WERI-Rb-1 (cell line): ENCODE measurements around the gene SHH.

Experiments
- DNase-seq: peaks from one replicate; pipeline ENCODE4 v3.0.0-alpha.2; 2020
- H3K27ac ChIP-seq: fragments of 250-450 bp; sonication (Bioruptor Pico); 2 replicates; pipeline ENCODE4 v1.5.1; 2020; ENCODE audit warnings: mild to moderate bottlenecking, moderate library complexity
- H3K27me3 ChIP-seq: fragments of 250-450 bp; sonication (Bioruptor Pico); 2 replicates; pipeline ENCODE4 v1.5.1; 2021; ENCODE audit warnings: mild to moderate bottlenecking, low read depth, moderate library complexity; ENCODE audit not compliant: insufficient read depth, severe bottlenecking
- H3K36me3 ChIP-seq: fragments of 250-450 bp; sonication (Bioruptor Pico); 2 replicates; pipeline ENCODE4 v1.5.1; 2020; ENCODE audit warnings: mild to moderate bottlenecking, moderate library complexity
- H3K4me3 ChIP-seq: 2 replicates; pipeline ENCODE4 v1.5.1; 2011; ENCODE audit warnings: low read depth, mild to moderate bottlenecking, control low read depth, low read length
- H3K9me3 ChIP-seq: fragments of 250-450 bp; sonication (Bioruptor Pico); 2 replicates; pipeline ENCODE4 v1.5.1; 2021; ENCODE audit warnings: mild to moderate bottlenecking, moderate library complexity; ENCODE audit not compliant: severe bottlenecking
- TF ChIP-seq, protein P1 (sequence below): IDR thresholded peaks from 2 replicates; pipeline ENCODE4 v1.5.1; 2011; ENCODE audit warnings: low read depth, mild to moderate bottlenecking, control low read depth, inconsistent platforms, low read length

SHH gene

DNA sequence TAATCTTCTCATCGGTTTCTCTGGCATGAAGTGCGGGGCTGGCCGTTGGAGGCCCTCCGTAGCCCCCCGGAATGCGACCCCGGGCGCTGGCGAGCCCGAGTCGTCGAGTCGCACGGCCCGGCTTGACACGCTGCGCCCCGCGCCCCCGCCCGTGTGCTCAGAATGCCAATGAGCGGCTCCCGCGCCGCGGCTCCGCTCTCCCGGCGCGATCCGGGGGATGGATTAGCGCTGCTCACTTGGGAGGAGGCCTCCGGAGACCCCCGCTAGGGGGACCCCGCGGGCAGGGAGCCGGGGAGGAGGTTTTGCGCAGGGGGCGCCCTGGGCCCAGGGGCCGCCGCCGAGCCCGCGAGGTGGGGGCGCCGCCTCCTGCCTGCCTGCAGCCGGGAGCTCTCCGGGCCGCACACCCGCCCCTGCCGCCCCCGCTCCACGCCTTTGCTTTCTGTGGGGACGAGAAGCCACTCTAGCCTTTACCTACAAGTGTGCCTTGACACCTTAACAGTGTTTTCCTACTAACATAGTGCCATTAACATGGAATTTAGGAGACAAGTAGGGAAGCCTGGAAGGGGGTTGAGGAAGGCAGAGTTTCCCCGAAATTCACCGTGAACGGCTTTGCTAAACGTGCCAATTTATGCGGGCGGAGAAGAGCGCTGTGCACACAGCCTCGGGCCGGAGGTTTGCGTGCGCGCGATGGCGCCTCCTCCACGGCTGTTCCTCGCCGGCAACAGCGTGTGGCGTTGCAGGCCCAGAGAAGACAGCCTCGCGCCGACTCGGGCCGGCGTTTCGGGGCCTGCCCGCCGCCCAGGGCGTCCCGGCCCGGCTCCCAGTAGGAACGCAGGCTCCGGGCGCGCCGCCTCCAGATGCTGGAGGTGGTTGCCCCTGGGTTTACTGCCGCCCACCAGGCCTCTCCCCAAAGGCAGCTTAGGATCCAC, 7.1 kb downstream of the SHH start:
- Histone ChIP-seq H3K27me3 (peaks cover 90% of the 10 kb centered on the region), H3K36me3 (no peaks in the 10 kb centered on the region), H3K9me3 (no peaks in the 10 kb centered on the region), H3K27ac (no peak overlapping the region), H3K4me3 (peak overlapping the region; percentile 25)
- peak; percentile 80 for DNase-seq
- TF ChIP-seq, protein P1, sequence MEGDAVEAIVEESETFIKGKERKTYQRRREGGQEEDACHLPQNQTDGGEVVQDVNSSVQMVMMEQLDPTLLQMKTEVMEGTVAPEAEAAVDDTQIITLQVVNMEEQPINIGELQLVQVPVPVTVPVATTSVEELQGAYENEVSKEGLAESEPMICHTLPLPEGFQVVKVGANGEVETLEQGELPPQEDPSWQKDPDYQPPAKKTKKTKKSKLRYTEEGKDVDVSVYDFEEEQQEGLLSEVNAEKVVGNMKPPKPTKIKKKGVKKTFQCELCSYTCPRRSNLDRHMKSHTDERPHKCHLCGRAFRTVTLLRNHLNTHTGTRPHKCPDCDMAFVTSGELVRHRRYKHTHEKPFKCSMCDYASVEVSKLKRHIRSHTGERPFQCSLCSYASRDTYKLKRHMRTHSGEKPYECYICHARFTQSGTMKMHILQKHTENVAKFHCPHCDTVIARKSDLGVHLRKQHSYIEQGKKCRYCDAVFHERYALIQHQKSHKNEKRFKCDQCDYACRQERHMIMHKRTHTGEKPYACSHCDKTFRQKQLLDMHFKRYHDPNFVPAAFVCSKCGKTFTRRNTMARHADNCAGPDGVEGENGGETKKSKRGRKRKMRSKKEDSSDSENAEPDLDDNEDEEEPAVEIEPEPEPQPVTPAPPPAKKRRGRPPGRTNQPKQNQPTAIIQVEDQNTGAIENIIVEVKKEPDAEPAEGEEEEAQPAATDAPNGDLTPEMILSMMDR = peak; percentile 68

DNA sequence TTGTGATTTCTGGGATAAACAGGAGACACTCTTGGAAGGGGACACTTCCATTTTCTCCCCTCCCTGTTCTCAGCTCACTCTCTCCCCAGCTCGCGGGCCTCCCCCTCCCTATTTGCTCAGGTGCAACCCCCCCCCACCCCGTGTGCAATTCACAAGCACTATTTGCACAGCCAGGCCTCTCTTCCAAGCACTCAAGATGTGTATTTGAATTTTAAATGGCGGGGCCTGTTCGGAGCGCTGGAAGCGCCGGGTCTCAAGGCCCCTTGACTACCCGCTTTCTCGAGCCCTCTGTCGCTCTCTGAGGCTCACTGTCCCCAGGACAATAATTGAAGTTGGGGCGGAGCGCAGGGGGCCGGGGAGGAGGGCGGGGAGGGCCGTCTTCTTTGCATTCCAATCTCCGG, 7.8 kb downstream of the SHH start:
- H3K4me3 ChIP-seq = peak overlapping the region; percentile 12; the same call in 1 of the 2 replicates
- H3K27me3 ChIP-seq = peaks cover 92% of the 10 kb centered on the region
- no peak overlapping the region for H3K27ac ChIP-seq
- no peaks in the 10 kb centered on the region for H3K9me3 ChIP-seq
- TF ChIP-seq, protein P1 = no peak
- no peak for DNase-seq
- no peaks in the 10 kb centered on the region for H3K36me3 ChIP-seq

DNA sequence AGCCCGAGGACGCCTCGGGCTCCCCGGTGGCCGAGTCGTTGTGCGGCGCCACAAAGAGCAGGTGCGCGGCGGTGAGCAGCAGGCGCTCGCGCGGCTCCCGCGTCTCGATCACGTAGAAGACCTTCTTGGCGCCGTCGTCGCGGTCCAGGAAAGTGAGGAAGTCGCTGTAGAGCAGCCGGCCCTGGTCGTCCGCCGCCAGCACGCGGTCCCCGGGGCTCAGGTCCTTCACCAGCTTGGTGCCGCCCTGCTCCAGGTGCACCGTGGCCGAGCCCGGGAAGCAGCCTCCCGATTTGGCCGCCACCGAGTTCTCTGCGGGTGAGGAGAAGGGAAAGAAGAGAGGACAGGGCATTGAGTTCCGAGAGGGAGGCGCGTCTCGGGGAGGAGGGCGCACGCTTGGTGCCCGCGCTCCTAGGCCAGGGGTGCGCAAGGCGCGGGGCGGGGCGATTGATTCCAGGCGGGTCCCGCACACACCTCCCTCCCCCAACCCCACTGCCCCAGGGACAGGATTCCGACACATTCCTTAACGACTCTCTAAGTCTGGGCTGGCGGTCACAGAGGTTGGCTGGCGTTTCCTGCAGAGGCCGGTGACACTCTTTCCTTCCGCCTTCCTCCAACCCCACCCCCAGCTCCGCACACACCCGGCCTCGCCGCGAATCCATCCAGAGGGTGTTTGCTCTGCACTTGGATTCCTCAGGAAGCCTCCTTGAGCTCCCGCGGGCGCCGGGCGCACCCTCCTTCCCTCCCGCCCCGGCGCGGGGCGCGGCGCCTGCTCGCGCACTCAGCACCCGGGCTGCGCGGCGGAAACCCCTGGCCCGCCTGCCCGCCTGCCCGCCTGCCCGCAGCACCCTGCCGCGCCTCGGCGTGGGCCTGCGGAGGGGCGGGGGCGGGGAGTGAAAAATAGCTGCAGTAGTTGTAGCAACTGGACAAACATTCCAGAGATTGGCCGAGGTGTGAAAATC, 8.6 kb downstream of the SHH start:
- peaks cover 92% of the 10 kb centered on the region for H3K27me3 ChIP-seq
- H3K36me3 ChIP-seq = no peaks in the 10 kb centered on the region
- DNase-seq = no peak
- no peak overlapping the region for H3K27ac ChIP-seq
- no peaks in the 10 kb centered on the region for H3K9me3 ChIP-seq
- TF ChIP-seq, protein P1 = no peak
- peak overlapping the region; percentile 37 for H3K4me3 ChIP-seq

DNA sequence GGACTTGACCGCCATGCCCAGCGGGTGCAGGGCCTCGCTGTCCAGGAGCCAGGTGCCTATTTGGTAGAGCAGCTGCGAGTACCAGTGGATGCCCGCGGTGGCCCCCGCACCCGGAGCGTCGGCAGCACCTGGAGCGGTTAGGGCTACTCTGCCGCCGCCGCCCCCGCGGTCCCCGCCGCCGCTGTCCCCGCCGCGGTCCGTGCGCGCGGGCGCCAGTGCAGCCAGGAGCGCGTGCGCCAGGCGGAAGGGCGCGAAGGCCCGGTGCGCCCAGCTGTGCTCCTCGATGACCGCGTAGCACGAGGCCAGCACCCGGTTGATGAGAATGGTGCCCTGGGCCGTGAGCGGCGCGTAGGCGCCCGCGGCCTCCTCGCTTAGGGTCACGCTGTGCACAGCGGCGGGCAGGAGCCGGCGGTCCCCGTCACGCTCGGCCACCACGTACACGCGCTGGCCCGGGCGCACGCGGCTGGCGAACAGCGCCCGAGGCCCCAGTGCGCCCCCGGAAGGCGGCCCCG, 9.3 kb downstream of the SHH start:
- Histone ChIP-seq H3K27me3 (peaks cover 92% of the 10 kb centered on the region), H3K9me3 (no peaks in the 10 kb centered on the region), H3K27ac (no peak overlapping the region), H3K4me3 (no peak overlapping the region), H3K36me3 (no peaks in the 10 kb centered on the region)
- TF ChIP-seq, protein P1 = no peak
- DNase-seq = no peak

DNA sequence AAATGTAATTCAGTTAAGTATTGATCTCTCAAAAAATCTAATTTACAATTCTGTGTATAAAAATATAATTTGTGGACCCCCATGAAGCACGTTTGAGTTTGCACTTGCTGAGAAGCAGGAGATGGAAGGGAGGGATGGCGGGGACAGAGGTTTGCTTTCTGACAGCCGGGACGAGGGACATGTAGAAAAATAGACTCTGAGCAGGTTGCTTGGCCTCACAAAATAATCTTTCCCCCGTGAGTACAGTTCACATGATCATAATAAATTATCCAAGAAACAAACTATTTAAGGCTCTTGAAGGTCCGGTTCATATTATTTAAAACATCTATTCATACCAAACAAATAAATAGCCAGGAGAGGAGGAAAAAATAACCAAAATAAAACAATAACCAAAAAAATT, 10.0 kb downstream of the SHH start:
- Histone ChIP-seq H3K36me3 (no peaks in the 10 kb centered on the region), H3K27me3 (peaks cover 93% of the 10 kb centered on the region), H3K27ac (no peak overlapping the region), H3K9me3 (no peaks in the 10 kb centered on the region), H3K4me3 (no peak overlapping the region)
- no peak for DNase-seq
- TF ChIP-seq, protein P1 = no peak
